ENCODE measurements around the gene MYO7B.

GRCh38 chr2:127633556-127634065 lies 98.1 kb downstream of the MYO7B start:
- TF ChIP-seq CTCF (IDR thresholded peaks at IDR 0.05): no peak
- no peak for TF ChIP-seq POLR2A (IDR thresholded peaks at IDR 0.05)

Data from uterus (tissue), 2 donors.